GM20000 (cell line): ENCODE results near the gene LACTBL1.

Experiments used
- DNase-seq: peaks from one replicate; pipeline ENCODE4 v3.0.0; 2012; ENCODE audit warnings: low spot score
- TF ChIP-seq, protein P1 (sequence below): IDR thresholded peaks from 2 replicates; pipeline ENCODE4 v1.5.1; 2012; ENCODE audit warnings: mild to moderate bottlenecking, control low read depth; ENCODE audit errors: extremely low read depth, missing control alignments

LACTBL1 gene

DNA sequence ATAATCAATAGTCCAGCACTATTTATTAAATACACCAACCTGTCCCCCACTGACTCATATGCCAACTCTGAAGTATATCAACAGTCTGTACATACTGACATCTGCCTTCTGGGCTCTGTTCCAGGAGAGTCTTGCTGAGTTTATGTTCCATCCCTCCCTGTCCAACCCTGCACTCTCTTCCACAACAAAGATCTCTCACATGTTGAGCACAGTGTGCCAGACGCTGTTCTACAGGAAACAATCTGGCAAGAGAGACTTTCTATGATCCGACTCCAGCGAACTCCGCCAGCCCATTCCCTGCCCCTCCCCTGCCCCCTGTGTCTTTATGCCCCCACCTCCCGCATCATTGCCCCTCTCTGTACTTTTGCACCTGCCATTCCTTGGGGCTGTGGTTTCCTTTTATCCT lies 3.4 kb downstream of the LACTBL1 start:
- TF ChIP-seq, protein P1, sequence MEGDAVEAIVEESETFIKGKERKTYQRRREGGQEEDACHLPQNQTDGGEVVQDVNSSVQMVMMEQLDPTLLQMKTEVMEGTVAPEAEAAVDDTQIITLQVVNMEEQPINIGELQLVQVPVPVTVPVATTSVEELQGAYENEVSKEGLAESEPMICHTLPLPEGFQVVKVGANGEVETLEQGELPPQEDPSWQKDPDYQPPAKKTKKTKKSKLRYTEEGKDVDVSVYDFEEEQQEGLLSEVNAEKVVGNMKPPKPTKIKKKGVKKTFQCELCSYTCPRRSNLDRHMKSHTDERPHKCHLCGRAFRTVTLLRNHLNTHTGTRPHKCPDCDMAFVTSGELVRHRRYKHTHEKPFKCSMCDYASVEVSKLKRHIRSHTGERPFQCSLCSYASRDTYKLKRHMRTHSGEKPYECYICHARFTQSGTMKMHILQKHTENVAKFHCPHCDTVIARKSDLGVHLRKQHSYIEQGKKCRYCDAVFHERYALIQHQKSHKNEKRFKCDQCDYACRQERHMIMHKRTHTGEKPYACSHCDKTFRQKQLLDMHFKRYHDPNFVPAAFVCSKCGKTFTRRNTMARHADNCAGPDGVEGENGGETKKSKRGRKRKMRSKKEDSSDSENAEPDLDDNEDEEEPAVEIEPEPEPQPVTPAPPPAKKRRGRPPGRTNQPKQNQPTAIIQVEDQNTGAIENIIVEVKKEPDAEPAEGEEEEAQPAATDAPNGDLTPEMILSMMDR = no peak
- DNase-seq = no peak

DNA sequence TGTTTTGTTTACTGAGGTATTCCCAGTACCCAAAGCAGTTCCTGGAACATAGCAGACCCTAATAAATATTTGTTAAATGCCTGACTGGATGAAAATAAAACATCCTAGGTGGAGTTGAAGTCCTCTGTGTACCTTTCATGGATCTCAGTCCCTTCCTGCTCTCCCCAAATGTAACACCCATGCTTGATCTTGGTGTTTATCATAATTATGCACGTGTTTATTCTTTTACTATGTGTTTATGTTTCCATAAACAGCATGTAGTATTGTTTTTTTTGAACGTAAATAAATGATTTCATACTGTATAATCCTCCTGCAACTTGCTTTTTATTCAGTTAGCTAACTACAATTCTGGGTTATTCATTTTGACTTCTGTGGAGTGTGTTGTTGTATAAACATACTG lies 4.8 kb downstream of the LACTBL1 start:
- TF ChIP-seq, protein P1 = no peak
- DNase-seq = no peak

DNA sequence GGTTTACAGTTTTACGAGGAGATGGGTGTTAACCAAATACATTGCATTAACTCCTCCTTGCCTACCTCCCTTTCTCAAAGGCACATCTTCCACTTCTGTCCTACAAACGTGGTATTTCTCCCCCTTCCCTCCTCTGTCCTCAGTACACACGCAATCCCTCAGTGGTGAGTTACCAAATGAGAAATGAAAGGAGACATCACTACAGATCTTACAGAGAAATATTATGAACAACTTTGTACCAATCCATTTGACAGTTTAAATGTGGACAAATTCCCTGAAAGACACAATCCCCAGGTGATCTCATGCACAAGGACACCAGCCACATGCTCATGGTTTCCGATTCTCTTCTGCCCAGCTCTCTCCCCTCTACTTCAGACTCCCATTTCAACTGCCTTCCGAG lies 6.4 kb downstream of the LACTBL1 start:
- TF ChIP-seq, protein P1 = no peak
- DNase-seq = no peak

DNA sequence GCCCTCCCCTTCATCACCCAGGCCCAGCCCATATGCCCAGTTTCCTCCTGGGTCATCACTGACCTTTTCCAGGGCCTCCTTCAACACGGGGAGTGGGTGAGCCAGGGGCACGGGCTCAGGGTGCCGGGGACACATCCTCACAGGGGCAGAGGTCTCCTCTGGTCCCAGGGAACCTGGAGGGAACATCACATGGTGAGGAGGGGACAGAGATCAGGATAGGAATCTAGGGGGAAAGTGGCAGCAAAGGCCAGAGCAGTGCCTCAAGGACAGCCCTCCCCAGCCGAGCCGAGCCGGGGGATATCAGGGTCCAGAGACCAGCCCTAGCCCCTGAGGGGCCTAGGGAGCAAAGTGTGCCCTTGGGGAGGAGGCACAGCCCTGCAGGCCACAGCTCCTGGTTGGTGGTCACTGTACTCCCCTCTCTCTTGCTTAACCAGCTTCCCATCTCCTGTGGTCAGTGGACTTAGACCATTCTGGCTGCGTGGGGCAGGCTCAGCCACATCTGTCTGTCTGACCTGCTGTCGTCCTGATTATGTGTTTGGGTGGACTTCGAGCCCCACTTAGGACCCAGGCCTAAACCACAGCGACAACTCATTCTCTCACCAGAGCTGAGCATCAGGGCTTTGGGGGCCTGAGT lies 9.5 kb downstream of the LACTBL1 start:
- no peak for DNase-seq
- TF ChIP-seq, protein P1 = no peak

DNA sequence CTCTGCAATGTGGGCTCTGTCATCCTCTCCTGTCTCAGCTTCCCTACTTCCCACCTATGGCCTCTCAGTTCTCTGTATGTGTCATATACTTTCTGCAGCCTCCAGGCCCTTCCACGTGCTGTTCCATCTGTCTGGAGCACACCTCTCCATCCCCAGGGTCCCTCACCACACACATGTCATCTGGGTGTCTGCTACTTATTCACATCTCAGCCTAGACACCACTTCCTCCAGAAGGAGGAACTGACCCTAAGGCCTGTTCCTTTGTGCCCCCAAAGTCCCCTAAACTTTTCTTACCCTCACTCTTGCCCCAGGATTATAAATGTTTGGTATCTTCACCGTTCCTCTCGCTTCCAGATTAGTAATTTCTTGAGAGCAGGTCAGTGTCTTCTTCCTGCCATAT lies 10.1 kb downstream of the LACTBL1 start:
- TF ChIP-seq, protein P1 = no peak
- no peak for DNase-seq

DNA sequence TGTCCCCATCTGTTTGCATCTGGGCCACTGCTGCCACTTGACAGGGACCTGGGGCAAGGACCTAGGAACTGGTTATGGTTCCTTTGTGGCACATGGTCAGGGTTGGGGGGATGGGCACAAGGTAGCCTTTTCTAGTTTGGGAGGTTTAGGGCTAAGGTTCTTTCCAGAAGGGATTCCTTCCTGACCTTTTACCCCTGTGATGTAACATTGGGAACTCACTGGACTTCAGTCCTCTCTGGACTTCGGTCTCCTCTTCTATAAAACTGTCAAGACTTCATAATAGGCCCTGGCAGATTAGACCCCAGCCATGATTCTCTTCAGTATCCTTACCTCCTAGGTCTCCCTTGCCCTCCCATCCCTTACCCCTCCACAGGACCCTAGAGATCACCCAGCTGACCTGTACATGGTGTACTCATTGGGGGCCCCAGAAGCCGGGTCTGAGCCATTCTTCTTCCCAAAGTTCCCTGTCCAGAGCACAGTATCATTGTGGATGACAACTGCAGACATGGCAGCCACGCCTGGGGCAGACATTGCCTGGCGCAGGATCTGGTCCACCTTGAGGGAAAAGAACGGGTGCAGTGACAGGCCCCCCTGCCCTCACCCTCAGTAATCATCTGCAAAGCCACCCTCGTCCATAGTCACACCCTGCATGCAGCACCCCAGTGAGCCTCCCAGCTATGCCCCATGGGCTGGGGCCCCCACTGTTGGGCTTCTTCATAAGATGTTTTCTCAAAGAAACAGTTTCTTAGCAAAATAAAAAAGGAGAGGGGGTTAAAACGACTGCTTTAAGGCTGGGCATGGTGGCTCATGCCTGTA lies 12.9 kb downstream of the LACTBL1 start:
- TF ChIP-seq, protein P1 = no peak
- DNase-seq = no peak

DNA sequence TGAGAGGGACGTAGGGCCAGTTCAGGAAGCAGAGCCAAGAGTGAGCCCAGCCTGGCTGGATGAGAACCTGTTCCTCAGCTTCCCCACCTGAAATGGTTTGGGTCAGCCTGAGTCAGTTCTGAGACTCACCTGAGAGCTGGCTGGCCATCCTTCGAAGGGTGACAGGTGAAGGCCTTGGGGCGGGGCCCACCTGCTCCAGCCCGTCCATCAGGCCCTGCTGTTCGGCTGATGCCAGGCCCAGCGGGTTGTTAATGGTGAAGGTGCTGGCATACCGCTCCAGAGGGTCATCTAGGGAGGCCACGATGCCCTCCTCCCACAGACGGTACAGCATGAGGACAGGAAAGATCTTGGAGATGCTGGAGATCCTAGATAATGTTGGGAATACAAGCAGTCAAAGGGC lies 14.1 kb downstream of the LACTBL1 start:
- no peak for DNase-seq
- TF ChIP-seq, protein P1 = no peak
